CD4-positive, alpha-beta T cell treated with Interleukin-15 for 1 hour (primary cell): ENCODE data around the gene RSPO4.
"Not testable (repeated sequence)": the region's sequence is repeated elsewhere in the genome, so short reads cannot be mapped to it uniquely, and the experiment has no call there.

ENCODE experiments used
- DNase-seq: peaks from one replicate; pipeline ENCODE4 v3.0.0-alpha.2; 2020

The RSPO4 gene

DNA sequence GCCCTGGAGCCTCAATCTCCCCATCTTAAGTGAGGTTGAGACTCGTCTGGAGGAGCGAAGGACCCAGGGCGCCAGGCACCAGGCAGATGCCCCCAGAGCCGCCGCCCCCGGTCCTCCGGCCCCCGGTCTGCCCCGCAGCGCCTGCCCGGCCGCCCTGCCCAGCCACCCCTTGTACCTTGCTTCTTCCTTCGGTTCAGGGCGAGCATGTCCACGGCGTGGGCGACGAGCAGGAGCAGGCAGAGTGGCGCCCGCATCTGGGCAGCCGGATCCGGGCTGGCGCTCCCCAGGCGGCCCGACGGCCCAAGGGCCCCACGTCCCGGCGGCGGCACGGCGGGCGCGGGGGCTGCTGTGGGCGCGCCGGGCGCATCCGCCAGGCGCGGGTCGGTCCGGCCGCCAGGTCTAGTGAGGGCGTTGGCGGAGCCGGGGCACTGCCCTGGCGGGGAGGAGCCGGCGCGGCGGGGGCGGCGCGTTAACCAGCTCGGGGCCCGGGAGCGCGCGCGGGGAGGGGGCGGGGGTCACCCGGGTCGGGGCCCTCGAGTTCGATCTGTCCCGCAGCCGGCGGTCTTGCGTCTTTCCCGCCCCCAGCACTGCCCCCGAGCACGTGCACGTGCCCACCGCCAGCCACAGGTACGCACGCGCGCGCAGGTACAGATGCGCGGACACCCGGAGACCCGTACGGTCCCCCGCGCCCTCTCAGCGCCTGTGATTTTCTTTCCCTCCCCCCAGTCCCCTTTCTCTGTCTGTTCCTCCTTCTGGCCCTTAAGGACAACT lies at the start of gene RSPO4:
Gene RSPO4 (minus strand): TSS at position 401 of the 771 bp plus-strand sequence. CDS start 147 bp downstream, at position 254.
- DNase-seq, result no peak

DNA sequence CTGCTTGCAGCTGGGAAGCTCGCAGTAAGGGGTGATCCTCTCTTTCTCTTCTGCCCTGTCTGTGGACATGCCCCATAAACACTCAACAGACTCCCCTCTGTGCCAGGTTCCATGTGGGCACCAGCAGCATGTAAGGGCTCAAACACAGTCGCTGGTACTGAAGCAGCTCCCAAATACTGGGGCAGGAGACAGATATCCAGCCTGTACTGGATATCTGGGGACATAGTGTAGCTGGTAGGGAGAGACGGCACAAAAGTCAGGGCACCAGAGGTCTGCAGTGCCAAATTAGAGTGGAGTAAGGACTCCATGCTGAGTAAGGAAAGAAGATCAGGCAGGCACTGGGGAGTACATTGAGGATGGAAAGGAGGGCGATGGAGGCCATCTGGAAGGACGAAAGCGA lies 48.3 kb upstream of the RSPO4 start:
- DNase-seq, result no peak

DNA sequence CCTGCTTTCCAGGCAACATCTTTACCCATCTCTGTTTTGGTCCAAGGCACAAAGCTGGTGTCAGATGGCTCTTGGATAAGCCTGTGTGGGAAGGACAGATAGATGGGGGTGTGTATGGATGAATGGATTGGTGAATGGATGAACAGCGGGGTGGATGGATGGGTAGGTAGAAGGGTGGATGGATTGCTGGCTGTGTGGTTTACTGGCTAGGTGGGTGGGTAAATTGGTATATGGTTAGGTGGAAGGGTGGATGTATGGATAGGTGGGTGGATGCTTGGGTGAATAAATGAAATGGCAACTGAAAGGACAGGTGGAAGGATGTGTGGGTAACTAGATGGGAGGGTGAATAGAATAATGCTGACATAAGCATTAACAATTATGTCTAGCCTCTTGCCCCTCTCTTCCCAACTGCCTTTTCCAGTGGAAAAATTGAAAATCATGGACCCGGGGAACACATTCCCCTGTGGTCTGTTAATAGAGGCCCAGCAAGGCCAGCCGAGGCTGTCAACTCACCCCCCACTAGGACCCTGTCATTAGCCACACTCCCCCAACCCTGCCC lies 43.8 kb upstream of the RSPO4 start:
- no peak for DNase-seq

GRCh38 chr20:1041845-1042390 lies 39.8 kb upstream of the RSPO4 start:
- no peak for DNase-seq

- no peak for DNase-seq
Observed at GRCh38 chr20:1038205-1038604, 36.1 kb upstream of the RSPO4 start.

GRCh38 chr20:1037039-1037438 lies 34.9 kb upstream of the RSPO4 start:
- no peak for DNase-seq

GRCh38 chr20:1035466-1035865 lies 33.4 kb upstream of the RSPO4 start:
- no peak for DNase-seq

DNA sequence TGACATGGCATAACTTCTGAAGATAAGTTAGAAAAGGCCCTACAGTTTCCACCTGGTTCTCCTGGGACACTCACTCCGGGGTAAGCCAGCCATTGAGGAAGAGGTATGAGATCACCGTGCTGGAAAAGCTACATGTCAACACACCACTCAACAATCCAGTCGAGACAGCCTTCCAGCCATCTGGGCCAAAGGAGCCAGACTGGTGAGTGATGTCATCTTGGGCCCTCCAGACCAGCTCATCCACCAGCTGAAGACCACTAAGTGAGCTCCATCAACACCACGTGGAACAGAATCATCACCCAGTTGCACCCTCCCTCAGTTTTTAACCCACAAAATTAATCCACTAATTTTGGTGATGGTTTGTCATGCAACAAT lies 32.3 kb upstream of the RSPO4 start:
- no peak for DNase-seq

DNA sequence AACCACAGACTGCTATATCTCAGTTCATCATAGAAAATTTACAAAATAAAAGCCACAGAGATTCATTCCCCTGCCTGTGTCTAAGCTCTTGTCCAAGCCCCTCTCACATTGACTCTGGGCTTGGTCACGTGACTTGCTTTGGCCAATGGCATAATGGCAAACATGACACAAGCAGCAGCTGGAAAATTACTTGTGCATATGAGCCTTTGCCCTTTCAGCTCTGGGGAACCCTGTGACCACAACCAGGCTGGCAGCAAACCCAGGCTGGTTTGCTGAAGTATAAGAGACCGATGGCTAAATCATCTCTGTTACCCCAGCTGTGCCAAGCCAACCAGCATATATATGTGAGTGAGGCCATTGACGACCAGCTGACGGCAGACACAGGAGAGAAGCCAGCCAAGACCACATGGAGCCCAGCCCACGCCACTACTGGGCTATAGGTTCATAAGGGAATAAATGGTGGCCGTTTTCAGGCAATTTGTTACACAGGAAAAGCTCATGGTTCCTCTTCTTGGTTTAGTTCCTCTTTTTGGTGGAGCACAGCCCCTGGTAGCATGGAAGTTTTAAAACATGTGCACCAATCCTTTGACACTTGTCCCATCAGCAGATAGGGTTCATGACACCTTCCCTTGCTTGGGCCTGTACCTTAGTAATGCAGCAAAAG lies 31.8 kb upstream of the RSPO4 start:
- DNase-seq, result no peak

DNA sequence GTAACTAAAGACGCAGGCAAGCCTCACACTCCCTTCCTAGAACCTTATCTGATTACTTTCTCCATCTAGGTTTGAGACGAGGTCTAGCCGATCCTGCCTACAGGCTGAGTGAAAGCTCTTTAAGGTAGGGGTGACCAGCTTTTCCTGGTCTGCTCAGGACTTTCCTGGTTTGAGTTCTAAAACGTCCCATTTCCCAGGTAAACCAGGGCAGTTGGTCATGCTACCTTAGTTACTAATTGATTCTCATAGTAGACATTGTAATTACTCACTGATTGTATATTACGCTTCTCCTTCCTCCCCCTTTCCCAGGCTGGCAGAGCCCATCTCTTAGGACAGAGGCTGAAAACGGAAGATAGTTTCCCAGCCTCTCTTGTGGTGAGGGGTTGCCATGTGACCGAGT lies 27.9 kb upstream of the RSPO4 start:
- DNase-seq, result no peak

DNA sequence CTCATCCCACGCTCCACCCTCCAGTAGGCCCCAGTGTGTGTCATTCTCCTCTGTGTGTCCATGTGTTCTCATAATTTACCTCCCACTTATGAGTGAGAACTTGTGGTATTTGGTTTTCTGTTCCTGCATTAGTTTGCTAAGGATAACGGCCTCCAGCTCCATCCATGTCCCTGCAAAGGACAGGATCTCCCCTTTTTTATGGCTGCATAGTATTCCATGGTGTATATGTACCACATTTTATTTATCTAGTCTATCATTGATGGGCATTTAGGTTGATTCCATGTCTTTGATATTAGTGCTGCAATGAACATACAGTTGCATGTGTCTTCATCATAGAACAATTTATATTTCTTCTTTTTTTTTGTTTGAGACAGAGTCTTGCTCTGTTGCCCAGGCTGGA lies 24.1 kb upstream of the RSPO4 start:
- DNase-seq, result not testable (repeated sequence)

- DNase-seq, result no peak
Observed at GRCh38 chr20:1022871-1023270, 20.8 kb upstream of the RSPO4 start.

GRCh38 chr20:1020614-1021013 lies 18.5 kb upstream of the RSPO4 start:
- no peak for DNase-seq

DNA sequence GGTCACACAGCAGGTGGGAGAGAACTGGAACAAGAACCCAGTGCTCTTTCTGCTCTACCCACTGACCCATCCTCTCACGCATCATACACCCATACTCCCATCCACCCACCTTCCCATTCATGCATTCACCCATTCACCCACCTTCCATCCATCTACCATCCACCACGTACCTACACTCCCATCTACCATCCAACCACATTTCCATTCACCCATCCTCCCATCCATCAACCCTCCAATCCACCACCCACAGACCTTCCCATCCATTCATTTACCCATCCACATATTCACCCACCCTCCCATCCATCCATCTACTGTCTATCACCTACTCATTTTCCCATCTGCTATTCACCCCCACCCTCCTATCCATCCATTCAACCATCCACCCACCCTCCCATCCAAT lies 17.2 kb upstream of the RSPO4 start:
- no peak for DNase-seq

- no peak for DNase-seq
Observed at GRCh38 chr20:1017677-1018076, 15.6 kb upstream of the RSPO4 start.

DNA sequence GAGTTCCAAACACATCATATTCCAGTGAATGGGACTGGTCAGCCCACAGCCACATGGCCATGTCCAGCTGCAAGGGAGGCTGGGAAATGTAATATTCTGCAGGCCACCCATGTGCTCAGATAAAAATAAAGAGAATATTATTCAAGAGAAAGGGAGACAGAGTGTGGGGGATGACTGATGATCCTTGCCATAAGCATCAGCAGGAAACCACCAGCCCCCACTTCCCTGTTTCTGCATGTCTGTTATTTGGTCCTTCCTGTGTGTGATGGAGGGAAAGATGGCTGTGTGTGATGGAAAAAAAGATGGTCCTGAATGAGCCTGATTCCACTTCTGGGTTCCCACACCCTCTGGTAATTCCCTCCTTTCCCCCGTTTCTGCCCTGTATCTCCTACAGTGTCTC lies 13.1 kb upstream of the RSPO4 start:
- no peak for DNase-seq

DNA sequence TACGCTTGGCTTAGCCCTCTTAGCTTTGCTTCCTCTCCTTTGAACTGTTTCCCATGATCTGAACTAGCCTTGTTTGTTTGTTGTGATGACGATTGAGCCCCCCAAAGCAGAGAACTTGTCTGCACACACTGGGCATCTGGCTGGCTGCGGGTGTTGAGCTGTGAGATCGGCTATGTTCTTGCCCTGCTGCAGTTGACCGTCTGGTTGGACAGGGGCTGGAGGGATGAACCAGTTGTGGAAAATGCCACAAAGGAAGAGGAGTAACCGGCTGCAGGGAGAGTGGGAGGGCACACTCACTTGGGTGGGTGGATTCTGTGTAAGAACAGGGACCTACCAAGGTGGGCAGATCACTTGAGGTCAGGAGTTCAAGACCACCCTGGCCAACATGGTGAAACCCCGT lies 12.4 kb upstream of the RSPO4 start:
- no peak for DNase-seq

- DNase-seq, result no peak
Observed at GRCh38 chr20:1013566-1014340, 11.6 kb upstream of the RSPO4 start.

- no peak for DNase-seq
Observed at GRCh38 chr20:1012359-1013168, 10.5 kb upstream of the RSPO4 start.

GRCh38 chr20:1010659-1011058 lies 8.5 kb upstream of the RSPO4 start:
- DNase-seq, result no peak

DNA sequence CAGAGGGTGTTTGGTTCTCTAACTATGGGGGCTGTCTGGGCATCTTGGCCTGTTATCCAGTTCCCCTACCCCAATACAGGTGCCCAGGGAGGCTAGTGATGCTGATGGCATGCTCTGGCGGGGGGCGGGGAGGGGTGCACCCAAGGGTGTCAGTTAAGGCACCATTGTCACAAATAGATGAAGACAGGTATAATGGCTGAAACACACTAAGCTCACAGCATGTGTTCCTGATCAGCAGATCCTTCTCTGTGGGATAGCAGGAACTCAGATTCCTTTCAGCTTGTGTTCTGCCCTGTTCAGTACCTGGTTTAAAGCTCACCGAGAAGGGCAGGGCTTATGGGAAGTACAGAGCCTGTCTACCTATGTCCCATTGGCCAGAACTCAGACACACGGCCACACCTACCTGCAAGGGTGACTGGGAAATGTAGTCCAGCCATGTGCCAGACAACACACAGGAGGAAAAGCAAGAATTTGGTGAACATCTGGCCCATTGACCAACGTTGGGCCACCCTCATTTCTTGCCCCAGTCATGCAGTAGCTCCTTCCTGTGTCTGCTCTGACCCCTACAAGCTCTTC lies 3.4 kb upstream of the RSPO4 start:
- no peak for DNase-seq
